ENCODE results near the gene ANKS6.

The ANKS6 gene

GRCh38 chr9:98809311-98810101 is 13.2 kb upstream of the ANKS6 start:
- no peak for DNase-seq (ENCODE audit: low spot score)
- POLR2A ChIA-PET (ENCODE audit: low non-redundant PET), result no interaction called here
- H3K27ac ChIP-seq, result no peak overlapping the region
- TF ChIP-seq, protein P1, sequence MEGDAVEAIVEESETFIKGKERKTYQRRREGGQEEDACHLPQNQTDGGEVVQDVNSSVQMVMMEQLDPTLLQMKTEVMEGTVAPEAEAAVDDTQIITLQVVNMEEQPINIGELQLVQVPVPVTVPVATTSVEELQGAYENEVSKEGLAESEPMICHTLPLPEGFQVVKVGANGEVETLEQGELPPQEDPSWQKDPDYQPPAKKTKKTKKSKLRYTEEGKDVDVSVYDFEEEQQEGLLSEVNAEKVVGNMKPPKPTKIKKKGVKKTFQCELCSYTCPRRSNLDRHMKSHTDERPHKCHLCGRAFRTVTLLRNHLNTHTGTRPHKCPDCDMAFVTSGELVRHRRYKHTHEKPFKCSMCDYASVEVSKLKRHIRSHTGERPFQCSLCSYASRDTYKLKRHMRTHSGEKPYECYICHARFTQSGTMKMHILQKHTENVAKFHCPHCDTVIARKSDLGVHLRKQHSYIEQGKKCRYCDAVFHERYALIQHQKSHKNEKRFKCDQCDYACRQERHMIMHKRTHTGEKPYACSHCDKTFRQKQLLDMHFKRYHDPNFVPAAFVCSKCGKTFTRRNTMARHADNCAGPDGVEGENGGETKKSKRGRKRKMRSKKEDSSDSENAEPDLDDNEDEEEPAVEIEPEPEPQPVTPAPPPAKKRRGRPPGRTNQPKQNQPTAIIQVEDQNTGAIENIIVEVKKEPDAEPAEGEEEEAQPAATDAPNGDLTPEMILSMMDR (conservative IDR thresholded peaks at IDR 0.05; ENCODE audit: low read depth), result no peak
- CTCF ChIA-PET, result interaction anchor here (0.7 kb wide), 2 partner anchors 16 to 110 kb away, joined by 3 read pairs; no protein-coding TSS in a partner anchor

DNA sequence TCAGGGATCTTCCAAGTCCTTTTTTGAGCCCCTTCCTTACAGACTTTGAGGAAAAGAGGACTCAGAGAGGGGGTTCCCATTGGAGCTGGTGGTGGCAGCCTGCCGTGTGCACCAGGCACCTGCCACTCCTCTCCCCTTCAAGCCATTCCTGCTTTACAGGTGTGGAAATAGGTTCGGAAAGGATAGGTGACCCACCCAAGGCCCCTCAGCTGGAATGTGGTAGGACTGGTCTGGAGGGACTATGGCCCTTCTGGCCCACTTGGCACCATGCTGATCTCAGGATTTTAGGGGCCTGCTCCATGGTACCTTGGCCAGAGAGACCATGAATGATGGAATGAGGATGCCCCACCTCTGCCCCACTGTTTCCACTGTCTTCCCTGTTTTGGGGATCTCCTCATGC is 12.5 kb upstream of the ANKS6 start:
- CTCF ChIA-PET, result no interaction called here
- POLR2A ChIA-PET (ENCODE audit: low non-redundant PET), result no interaction called here
- H3K27ac ChIP-seq, result no peak overlapping the region

DNA sequence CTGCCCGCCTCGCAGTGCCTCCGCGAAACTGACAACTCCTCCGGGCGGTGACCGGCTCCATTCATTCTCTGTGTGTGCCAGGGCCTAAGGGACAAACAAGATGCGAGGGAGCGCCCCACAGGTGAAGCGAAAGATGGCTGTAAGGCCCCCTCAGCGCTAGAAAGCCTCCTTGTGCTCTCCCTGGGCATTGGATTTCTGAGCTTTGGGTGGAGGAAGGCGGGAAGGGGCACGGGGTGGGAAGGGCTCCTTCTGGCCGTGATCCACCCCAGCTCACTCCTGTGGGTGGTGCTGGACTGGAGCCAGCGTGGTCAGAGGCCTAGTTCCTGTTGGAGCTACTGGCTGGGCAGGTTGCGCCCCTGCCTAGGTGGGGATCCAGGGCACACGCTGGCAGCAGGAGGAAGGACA is 12.1 kb upstream of the ANKS6 start:
- POLR2A ChIA-PET (ENCODE audit: low non-redundant PET), result no interaction called here
- CTCF ChIA-PET, result interaction anchor here (1.0 kb wide), 1 partner anchor 12 kb away, joined by 6 read pairs; the partner anchor contains the start of gene ANKS6
- no peak overlapping the region for H3K27ac ChIP-seq
- TF ChIP-seq, protein P1 (conservative IDR thresholded peaks at IDR 0.05; ENCODE audit: low read depth), result no peak
- no peak for DNase-seq (ENCODE audit: low spot score)

More for the DNA sequence above, 12.5 kb upstream of the ANKS6 start:
- DNase-seq (ENCODE audit: low spot score), result no peak
- TF ChIP-seq, protein P1 (conservative IDR thresholded peaks at IDR 0.05; ENCODE audit: low read depth), result no peak

GRCh38 chr9:98807814-98808195 is 11.4 kb upstream of the ANKS6 start:
- H3K27ac ChIP-seq, result peak overlapping the region; percentile 27; the same call in 1 of the 2 replicates
- TF ChIP-seq, protein P1 (conservative IDR thresholded peaks at IDR 0.05; ENCODE audit: low read depth), result no peak
- CTCF ChIA-PET, result interaction anchor here (1.0 kb wide), 1 partner anchor 12 kb away, joined by 6 read pairs; the partner anchor contains the start of gene ANKS6
- POLR2A ChIA-PET (ENCODE audit: low non-redundant PET), result no interaction called here
- peak; percentile 54 for DNase-seq (ENCODE audit: low spot score)

GRCh38 chr9:98807070-98807813 is 10.9 kb upstream of the ANKS6 start, which contains the start of gene GALNT12:
GALNT12 (plus strand) TSS chr9:98807670; CDS start chr9:98807699, 29 bp downstream.
- POLR2A ChIA-PET (ENCODE audit: low non-redundant PET), result no interaction called here
- CTCF ChIA-PET, result interaction anchor here (0.5 to 1.5 kb wide), 11 partner anchors 11 to 334 kb away, joined by 3 to 9 read pairs (median 4); partner anchors contain the start of gene ANKS6
- TF ChIP-seq, protein P1 (conservative IDR thresholded peaks at IDR 0.05; ENCODE audit: low read depth), result no peak; the same call in 1 of the 2 replicates
- H3K27ac ChIP-seq, result peak within 1 kb of the TSS; percentile 27; the same call in 1 of the 2 replicates
- DNase-seq (ENCODE audit: low spot score), result peak; percentile 49

GRCh38 chr9:98806394-98807035 is 10.2 kb upstream of the ANKS6 start:
- TF ChIP-seq, protein P1 (conservative IDR thresholded peaks at IDR 0.05; ENCODE audit: low read depth), result peak; percentile 59
- peak overlapping the region; percentile 79 for H3K27ac ChIP-seq
- POLR2A ChIA-PET (ENCODE audit: low non-redundant PET), result no interaction called here
- no peak for DNase-seq (ENCODE audit: low spot score)
- CTCF ChIA-PET, result interaction anchor here (0.5 to 1.5 kb wide), 11 partner anchors 11 to 1064 kb away, joined by 3 to 9 read pairs (median 4); partner anchors contain the start of gene ANKS6

Data from RWPE1 (cell line).